PC-3 (cell line): ENCODE data around the gene IL32.

Source experiments
- CTCF ChIP-seq: fragments of 300-600 bp; sonication (generic); conservative IDR thresholded peaks from 2 replicates; pipeline ENCODE4 v1.5.1; 2017; ENCODE audit warnings: antibody characterized with exemption, low read depth, mild to moderate bottlenecking, low read length
- EZH2 ChIP-seq: fragments of 300-600 bp; sonication (generic); IDR thresholded peaks from one replicate; pipeline ENCODE4 v1.6.1; 2017; ENCODE audit warnings: antibody characterized with exemption, mild to moderate bottlenecking, low read length; ENCODE audit not compliant: unreplicated experiment

- TF ChIP-seq CTCF (no peak), EZH2 (no peak)
Measured at GRCh38 chr16:3063625-3064386, 1.6 kb upstream of the IL32 start.
